A673 (cell line): ENCODE measurements around the gene MYPOP.

Experiments
- EZH2 ChIP-seq: fragments of 200-600 bp; sonication (generic); IDR thresholded peaks from 2 replicates; pipeline ENCODE4 v1.6.1; 2017; ENCODE audit warnings: borderline replicate concordance, low read depth, mild to moderate bottlenecking, mixed read lengths, antibody characterized with exemption, low read length; ENCODE audit not compliant: poor library complexity, severe bottlenecking
- TF ChIP-seq, protein P1 (sequence below): fragments of 300-800, 200-600 bp; sonication (generic); conservative IDR thresholded peaks from 2 replicates; pipeline ENCODE4 v1.5.1; 2017; ENCODE audit warnings: low read depth, mild to moderate bottlenecking, antibody characterized with exemption, low read length, moderate library complexity, mixed read lengths

DNA sequence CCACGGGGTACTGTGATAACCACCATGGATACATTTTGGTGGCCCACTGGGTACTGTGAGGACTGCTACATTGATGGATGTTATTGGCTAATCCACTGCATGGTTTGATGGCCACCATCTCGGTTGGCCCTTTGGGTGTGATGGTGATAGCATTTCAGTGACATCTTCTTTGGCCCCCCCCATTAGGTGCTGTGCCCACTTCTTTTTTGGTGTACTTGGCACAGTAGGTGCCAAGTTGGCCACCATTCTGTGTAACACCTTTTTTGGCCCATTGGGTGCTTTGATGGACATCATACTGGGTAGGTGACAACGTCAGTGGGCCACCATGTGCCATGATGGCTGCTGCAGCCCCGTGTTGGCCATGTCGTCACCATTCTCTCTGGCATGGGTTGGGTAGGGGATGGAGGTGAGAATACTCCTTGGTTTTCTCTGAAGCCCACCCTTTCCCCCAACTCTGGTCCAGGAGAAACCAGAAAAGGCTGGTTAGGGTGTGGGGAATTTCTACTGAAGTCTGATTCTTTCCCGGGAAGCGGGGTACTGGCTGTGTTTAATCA is 29.1 kb downstream of the MYPOP start:
- TF ChIP-seq, protein P1, sequence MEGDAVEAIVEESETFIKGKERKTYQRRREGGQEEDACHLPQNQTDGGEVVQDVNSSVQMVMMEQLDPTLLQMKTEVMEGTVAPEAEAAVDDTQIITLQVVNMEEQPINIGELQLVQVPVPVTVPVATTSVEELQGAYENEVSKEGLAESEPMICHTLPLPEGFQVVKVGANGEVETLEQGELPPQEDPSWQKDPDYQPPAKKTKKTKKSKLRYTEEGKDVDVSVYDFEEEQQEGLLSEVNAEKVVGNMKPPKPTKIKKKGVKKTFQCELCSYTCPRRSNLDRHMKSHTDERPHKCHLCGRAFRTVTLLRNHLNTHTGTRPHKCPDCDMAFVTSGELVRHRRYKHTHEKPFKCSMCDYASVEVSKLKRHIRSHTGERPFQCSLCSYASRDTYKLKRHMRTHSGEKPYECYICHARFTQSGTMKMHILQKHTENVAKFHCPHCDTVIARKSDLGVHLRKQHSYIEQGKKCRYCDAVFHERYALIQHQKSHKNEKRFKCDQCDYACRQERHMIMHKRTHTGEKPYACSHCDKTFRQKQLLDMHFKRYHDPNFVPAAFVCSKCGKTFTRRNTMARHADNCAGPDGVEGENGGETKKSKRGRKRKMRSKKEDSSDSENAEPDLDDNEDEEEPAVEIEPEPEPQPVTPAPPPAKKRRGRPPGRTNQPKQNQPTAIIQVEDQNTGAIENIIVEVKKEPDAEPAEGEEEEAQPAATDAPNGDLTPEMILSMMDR, result no peak
- TF ChIP-seq EZH2, result no peak
